NOMO-1 treated with dmso at 0.1 percent for 144 hours (cell line): ENCODE measurements around the gene YDJC.
"Not testable (repeated sequence)": the region's sequence is repeated elsewhere in the genome, so short reads cannot be mapped to it uniquely, and the experiment has no call there.

Experiments used
- DNase-seq: peaks from one replicate; lab custom pipeline; 2025; ENCODE audit not compliant: unreplicated experiment; lab: John Stamatoyannopoulos, UW

YDJC gene

GRCh38 chr22:21582801-21583740 is 46.8 kb downstream of the YDJC start:
- DNase-seq, result no peak

- not testable (repeated sequence) for DNase-seq
Observed at GRCh38 chr22:21581009-21581713, 48.7 kb downstream of the YDJC start.

GRCh38 chr22:21580623-21581007 is 49.2 kb downstream of the YDJC start:
- DNase-seq, result not testable (repeated sequence)

GRCh38 chr22:21579474-21579851 is 50.4 kb downstream of the YDJC start:
- DNase-seq, result no peak
